ENCODE data around the gene PLXNA4. TPM values are rescaled to one million over a fixed set of nuclear protein-coding genes. Genes with fewer than 3 reads are reported as not detected.

The PLXNA4 gene
- total and polyA plus RNA-seq, 4 donors = 0.04 to 1.1 (median 0.41) TPM

DNA sequence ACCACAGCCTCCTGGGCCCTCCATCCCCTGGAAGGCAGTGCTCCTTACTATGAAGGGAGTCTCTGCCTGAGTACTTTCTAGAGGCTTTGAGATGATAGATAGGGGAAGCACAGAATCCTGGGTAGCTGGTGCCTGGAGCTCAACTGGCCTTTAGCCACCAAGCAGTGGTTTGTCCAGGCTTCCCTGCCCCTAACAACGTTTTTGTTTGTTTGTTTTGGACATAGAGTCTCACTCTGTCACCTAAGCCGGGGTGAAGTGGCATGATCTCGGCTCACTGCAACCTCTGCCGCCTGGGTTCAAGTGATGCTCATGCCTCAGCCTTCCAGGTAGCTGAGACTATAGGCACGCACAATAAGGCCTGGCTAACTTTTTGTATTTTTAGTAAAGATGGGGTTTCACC lies 289.4 kb downstream of the PLXNA4 start (continued):
- TF ChIP-seq REST (IDR thresholded peaks at IDR 0.05) (no peak), MAX (IDR thresholded peaks at IDR 0.05) (no peak), RXRA (IDR thresholded peaks at IDR 0.05) (no peak)

GRCh38 chr7:132280335-132280734 lies 295.9 kb downstream of the PLXNA4 start:
- 60% methylated on average over 2 of the region's 2 CpGs for WGBS
- no peak for DNase-seq (ENCODE audit: low spot score)
- TF ChIP-seq MAX (IDR thresholded peaks at IDR 0.05) = no peak
- no peak for TF ChIP-seq TAF1 (conservative IDR thresholded peaks at IDR 0.05)
- TF ChIP-seq FOXA2 (IDR thresholded peaks at IDR 0.05) = no peak
- TF ChIP-seq HNF4A (conservative IDR thresholded peaks at IDR 0.05) = no peak
- TF ChIP-seq, protein P1, sequence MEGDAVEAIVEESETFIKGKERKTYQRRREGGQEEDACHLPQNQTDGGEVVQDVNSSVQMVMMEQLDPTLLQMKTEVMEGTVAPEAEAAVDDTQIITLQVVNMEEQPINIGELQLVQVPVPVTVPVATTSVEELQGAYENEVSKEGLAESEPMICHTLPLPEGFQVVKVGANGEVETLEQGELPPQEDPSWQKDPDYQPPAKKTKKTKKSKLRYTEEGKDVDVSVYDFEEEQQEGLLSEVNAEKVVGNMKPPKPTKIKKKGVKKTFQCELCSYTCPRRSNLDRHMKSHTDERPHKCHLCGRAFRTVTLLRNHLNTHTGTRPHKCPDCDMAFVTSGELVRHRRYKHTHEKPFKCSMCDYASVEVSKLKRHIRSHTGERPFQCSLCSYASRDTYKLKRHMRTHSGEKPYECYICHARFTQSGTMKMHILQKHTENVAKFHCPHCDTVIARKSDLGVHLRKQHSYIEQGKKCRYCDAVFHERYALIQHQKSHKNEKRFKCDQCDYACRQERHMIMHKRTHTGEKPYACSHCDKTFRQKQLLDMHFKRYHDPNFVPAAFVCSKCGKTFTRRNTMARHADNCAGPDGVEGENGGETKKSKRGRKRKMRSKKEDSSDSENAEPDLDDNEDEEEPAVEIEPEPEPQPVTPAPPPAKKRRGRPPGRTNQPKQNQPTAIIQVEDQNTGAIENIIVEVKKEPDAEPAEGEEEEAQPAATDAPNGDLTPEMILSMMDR (IDR thresholded peaks at IDR 0.05; ENCODE audit: low read depth, low read length, missing input control) = no peak
- no peak for TF ChIP-seq JUND (IDR thresholded peaks at IDR 0.05)
- TF ChIP-seq RAD21 (IDR thresholded peaks at IDR 0.05) = no peak
- TF ChIP-seq GABPA (IDR thresholded peaks at IDR 0.05 in 1 of 2, conservative IDR thresholded peaks at IDR 0.05 in 1 of 2) = no peak
- TF ChIP-seq FOXA1 (IDR thresholded peaks at IDR 0.05) = no peak
- TF ChIP-seq, protein P2, sequence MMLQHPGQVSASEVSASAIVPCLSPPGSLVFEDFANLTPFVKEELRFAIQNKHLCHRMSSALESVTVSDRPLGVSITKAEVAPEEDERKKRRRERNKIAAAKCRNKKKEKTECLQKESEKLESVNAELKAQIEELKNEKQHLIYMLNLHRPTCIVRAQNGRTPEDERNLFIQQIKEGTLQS (IDR thresholded peaks at IDR 0.05) = no peak

GRCh38 chr7:132279718-132280117 lies 296.6 kb downstream of the PLXNA4 start:
- DNase-seq (ENCODE audit: low spot score) = no peak
- Histone ChIP-seq H3K9ac (ENCODE audit: low read depth in 1 of 2, low read length in 2 of 2) (no peak overlapping the region), H3K9me3 (ENCODE audit: control insufficient read depth in 4 of 4, low read length in 3 of 4) (no peaks in the 10 kb centered on the region), H3K4me1 (ENCODE audit: control insufficient read depth in 4 of 4, insufficient read depth in 4 of 4, low read length in 3 of 4) (no peaks in the 10 kb centered on the region), H3K4me3 (ENCODE audit: low read depth in 1 of 3, low read length in 3 of 3) (no peak overlapping the region), H3K27me3 (ENCODE audit: control insufficient read depth in 4 of 4, insufficient read depth in 4 of 4, low read length in 3 of 4) (no peaks in the 10 kb centered on the region), H3K27ac (ENCODE audit: low read depth in 1 of 2, low read length in 2 of 2) (no peak overlapping the region), H3K36me3 (ENCODE audit: control insufficient read depth in 4 of 4, insufficient read depth in 3 of 4, low read depth in 1 of 4, low read length in 3 of 4) (no peaks in the 10 kb centered on the region)
- TF ChIP-seq REST (IDR thresholded peaks at IDR 0.05) (no peak), YY1 (IDR thresholded peaks at IDR 0.05) (no peak), SP1 (IDR thresholded peaks at IDR 0.05) (no peak), FOXA1 (IDR thresholded peaks at IDR 0.05) (no peak), RXRA (IDR thresholded peaks at IDR 0.05) (no peak)
- 85% methylated on average over 4 of the region's 4 CpGs for WGBS

More at GRCh38 chr7:132280335-132280734, 295.9 kb downstream of the PLXNA4 start:
- H3K27ac ChIP-seq (ENCODE audit: low read depth in 1 of 2, low read length in 2 of 2) = no peak overlapping the region
- H3K9me3 ChIP-seq (ENCODE audit: control insufficient read depth in 4 of 4, low read length in 3 of 4) = no peaks in the 10 kb centered on the region
- no peak overlapping the region for H3K9ac ChIP-seq (ENCODE audit: low read depth in 1 of 2, low read length in 2 of 2)
- no peaks in the 10 kb centered on the region for H3K27me3 ChIP-seq (ENCODE audit: control insufficient read depth in 4 of 4, insufficient read depth in 4 of 4, low read length in 3 of 4)
- no peak overlapping the region for H3K4me3 ChIP-seq (ENCODE audit: low read depth in 1 of 3, low read length in 3 of 3)
- no peaks in the 10 kb centered on the region for H3K36me3 ChIP-seq (ENCODE audit: control insufficient read depth in 4 of 4, insufficient read depth in 3 of 4, low read depth in 1 of 4, low read length in 3 of 4)
- no peaks in the 10 kb centered on the region for H3K4me1 ChIP-seq (ENCODE audit: control insufficient read depth in 4 of 4, insufficient read depth in 4 of 4, low read length in 3 of 4)
